WTC11 (cell line): ENCODE data around the gene RASGRF2.

Source experiments
- ATF1 ChIP-seq: sonication (generic); formaldehyde crosslinking; IDR thresholded peaks from 2 replicates; pipeline ENCODE4 v1.8.1; 2023; ENCODE audit warnings: mild to moderate bottlenecking, moderate library complexity, missing genetic modification reagents
- CREB1 ChIP-seq: sonication (generic); formaldehyde crosslinking; IDR thresholded peaks from 2 replicates; pipeline ENCODE4 v1.8.0; 2023; ENCODE audit warnings: mild to moderate bottlenecking, missing genetic modification reagents
- CREM ChIP-seq: sonication (generic); formaldehyde crosslinking; IDR thresholded peaks from 2 replicates; pipeline ENCODE4 v1.8.1; 2022; ENCODE audit warnings: mild to moderate bottlenecking, missing genetic modification reagents, moderate library complexity
- CTCF ChIP-seq: fragments of 200-600 bp; IDR thresholded peaks from 2 replicates; pipeline ENCODE4 v1.8.0; 2022; ENCODE audit warnings: antibody characterized with exemption
- E2F5 ChIP-seq: sonication (generic); formaldehyde crosslinking; IDR thresholded peaks from 2 replicates; pipeline ENCODE4 v1.8.1; 2022; ENCODE audit warnings: mild to moderate bottlenecking, moderate library complexity, missing genetic modification reagents
- JUN ChIP-seq: sonication (generic); formaldehyde crosslinking; IDR thresholded peaks from 2 replicates; pipeline ENCODE4 v1.8.0; 2023; ENCODE audit warnings: mild to moderate bottlenecking, missing genetic modification reagents
- NR1H2 ChIP-seq: sonication (generic); formaldehyde crosslinking; IDR thresholded peaks from 2 replicates; pipeline ENCODE4 v1.9.0; 2021; ENCODE audit warnings: mild to moderate bottlenecking, moderate library complexity, missing genetic modification reagents
- NR2C2 ChIP-seq: sonication (generic); formaldehyde crosslinking; IDR thresholded peaks from 2 replicates; pipeline ENCODE4 v1.8.0; 2022; ENCODE audit warnings: mild to moderate bottlenecking, missing genetic modification reagents
- TEAD1 ChIP-seq: sonication (generic); formaldehyde crosslinking; IDR thresholded peaks from 2 replicates; pipeline ENCODE4 v1.8.0; 2022; ENCODE audit warnings: mild to moderate bottlenecking, missing genetic modification reagents
- USF1 ChIP-seq: sonication (generic); formaldehyde crosslinking; IDR thresholded peaks from 2 replicates; pipeline ENCODE4 v1.8.0; 2022; ENCODE audit warnings: mild to moderate bottlenecking, missing genetic modification reagents
- ZNF512 ChIP-seq: sonication (generic); formaldehyde crosslinking; IDR thresholded peaks from 2 replicates; pipeline ENCODE4 v1.8.1; 2022; ENCODE audit warnings: missing genetic modification reagents, borderline replicate concordance
- TF ChIP-seq, protein P1 (sequence below): sonication (generic); formaldehyde crosslinking; IDR thresholded peaks from 2 replicates; pipeline ENCODE4 v1.8.0; 2022; ENCODE audit warnings: mild to moderate bottlenecking, missing genetic modification reagents
- TF ChIP-seq, protein P2 (sequence below): sonication (generic); formaldehyde crosslinking; IDR thresholded peaks from 2 replicates; pipeline ENCODE4 v1.8.0; 2023; ENCODE audit warnings: mild to moderate bottlenecking, missing genetic modification reagents

DNA sequence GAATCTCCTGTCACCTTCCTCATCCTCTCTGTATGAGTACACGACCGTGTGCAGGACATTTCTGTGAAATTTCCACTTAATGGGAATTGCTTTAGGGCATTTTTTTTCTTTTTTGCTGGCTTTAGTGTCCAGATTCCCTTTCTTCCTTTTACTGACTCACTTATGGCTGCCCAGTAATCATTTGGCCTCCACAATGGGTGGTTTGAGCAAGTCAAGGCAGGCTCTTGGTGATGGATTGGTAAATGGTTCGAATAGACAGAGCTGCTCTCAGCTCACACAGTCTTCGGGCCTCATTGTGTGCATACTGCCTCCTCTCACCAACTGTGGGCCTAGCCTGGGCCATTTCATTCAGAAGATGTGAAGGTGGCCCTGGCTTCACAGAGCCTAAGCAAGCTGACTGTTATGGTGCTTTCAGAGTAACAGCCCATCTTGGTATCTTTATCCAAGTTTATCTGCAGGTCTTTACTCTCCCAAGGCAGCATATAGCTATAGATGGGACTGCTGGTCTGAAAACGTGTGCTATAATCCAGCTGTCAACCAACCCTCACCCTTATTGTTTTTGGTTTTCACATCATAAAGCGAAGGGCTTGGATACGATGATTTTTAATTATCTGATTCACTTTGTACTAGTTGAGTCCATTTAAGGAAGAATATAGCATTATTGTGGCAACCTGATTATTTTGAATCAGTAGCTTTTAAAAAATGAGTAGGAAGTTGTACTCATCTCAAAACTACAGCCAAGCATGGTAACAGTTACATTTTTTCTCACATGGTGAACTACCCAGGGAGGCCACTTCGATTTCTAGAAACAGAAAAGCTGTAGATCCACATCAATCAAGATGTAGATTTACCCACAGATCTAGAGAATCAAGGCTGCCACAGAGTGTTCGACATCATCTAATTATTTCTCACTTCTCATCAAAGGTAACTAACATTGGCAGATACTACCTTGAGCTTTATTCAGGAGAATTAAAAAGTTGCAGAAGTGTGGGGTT is 222.5 kb downstream of the RASGRF2 start:
- TF ChIP-seq ATF1 (CRISPR knock-in tag) (no peak), USF1 (CRISPR knock-in tag) (no peak), NR2C2 (no peak), CTCF (no peak), CREM (no peak), NR1H2 (CRISPR knock-in tag) (no peak), CREB1 (CRISPR knock-in tag) (no peak), ZNF512 (CRISPR knock-in tag) (no peak), JUN (CRISPR knock-in tag) (no peak), E2F5 (no peak), TEAD1 (CRISPR knock-in tag) (no peak)
- TF ChIP-seq, protein P1, sequence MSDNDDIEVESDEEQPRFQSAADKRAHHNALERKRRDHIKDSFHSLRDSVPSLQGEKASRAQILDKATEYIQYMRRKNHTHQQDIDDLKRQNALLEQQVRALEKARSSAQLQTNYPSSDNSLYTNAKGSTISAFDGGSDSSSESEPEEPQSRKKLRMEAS (CRISPR knock-in tag) = no peak
- TF ChIP-seq, protein P2, sequence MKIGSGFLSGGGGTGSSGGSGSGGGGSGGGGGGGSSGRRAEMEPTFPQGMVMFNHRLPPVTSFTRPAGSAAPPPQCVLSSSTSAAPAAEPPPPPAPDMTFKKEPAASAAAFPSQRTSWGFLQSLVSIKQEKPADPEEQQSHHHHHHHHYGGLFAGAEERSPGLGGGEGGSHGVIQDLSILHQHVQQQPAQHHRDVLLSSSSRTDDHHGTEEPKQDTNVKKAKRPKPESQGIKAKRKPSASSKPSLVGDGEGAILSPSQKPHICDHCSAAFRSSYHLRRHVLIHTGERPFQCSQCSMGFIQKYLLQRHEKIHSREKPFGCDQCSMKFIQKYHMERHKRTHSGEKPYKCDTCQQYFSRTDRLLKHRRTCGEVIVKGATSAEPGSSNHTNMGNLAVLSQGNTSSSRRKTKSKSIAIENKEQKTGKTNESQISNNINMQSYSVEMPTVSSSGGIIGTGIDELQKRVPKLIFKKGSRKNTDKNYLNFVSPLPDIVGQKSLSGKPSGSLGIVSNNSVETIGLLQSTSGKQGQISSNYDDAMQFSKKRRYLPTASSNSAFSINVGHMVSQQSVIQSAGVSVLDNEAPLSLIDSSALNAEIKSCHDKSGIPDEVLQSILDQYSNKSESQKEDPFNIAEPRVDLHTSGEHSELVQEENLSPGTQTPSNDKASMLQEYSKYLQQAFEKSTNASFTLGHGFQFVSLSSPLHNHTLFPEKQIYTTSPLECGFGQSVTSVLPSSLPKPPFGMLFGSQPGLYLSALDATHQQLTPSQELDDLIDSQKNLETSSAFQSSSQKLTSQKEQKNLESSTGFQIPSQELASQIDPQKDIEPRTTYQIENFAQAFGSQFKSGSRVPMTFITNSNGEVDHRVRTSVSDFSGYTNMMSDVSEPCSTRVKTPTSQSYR (CRISPR knock-in tag) = no peak
